HepG2 (cell line): Measurements from ENCODE around the gene CCDC117. TPM values are rescaled to one million over a fixed set of nuclear protein-coding genes. Genes with fewer than 3 reads are reported as not detected.

Experiments used
- ADNP ChIP-seq: sonication (generic); formaldehyde crosslinking; IDR thresholded peaks from 2 replicates; pipeline ENCODE4 v1.4.0; 2020; ENCODE audit warnings: missing genetic modification reagents
- CBX1 ChIP-seq: IDR thresholded peaks from one replicate; pipeline ENCODE4 v1.6.1; 2016; ENCODE audit warnings: antibody characterized with exemption, low read depth
- CHD2 ChIP-seq: IDR thresholded peaks from 2 replicates; pipeline ENCODE4 v1.6.1; 2011; ENCODE audit warnings: low read depth, low read length, improper control_type of control experiment
- HDAC1 ChIP-seq: sonication (generic); formaldehyde crosslinking; IDR thresholded peaks from 2 replicates; pipeline ENCODE4 v1.5.1; 2020; ENCODE audit warnings: mild to moderate bottlenecking, missing genetic modification reagents
- HNRNPH1 ChIP-seq: fragments of 200-400 bp; formaldehyde crosslinking; optimal IDR thresholded peaks from 2 replicates; pipeline ENCODE3; 2017; ENCODE audit warnings: mild to moderate bottlenecking, low read depth, low read length
- KLF13 ChIP-seq: sonication (generic); formaldehyde crosslinking; IDR thresholded peaks from 2 replicates; pipeline ENCODE4 v1.4.0; 2020; ENCODE audit warnings: mild to moderate bottlenecking, missing genetic modification reagents
- KLF15 ChIP-seq: sonication (generic); formaldehyde crosslinking; IDR thresholded peaks from 2 replicates; pipeline ENCODE4 v1.8.1; 2023; ENCODE audit warnings: borderline replicate concordance, mild to moderate bottlenecking, inconsistent platforms, missing genetic modification reagents, mixed read lengths
- NRL ChIP-seq: sonication (generic); formaldehyde crosslinking; IDR thresholded peaks from 2 replicates; pipeline ENCODE4 v1.5.0; 2020; ENCODE audit warnings: missing genetic modification reagents, mild to moderate bottlenecking, moderate library complexity, borderline replicate concordance
- PPARG ChIP-seq: conservative IDR thresholded peaks from 2 replicates; pipeline ENCODE4 v1.6.1; 2016; ENCODE audit warnings: missing biosample characterization, missing genetic modification reagents
- RBM39 ChIP-seq: fragments of 200-400 bp; formaldehyde crosslinking; IDR thresholded peaks from one replicate; pipeline ENCODE4 v1.6.1; 2018; ENCODE audit warnings: antibody characterized with exemption, mild to moderate bottlenecking, low read depth, low read length; ENCODE audit not compliant: poor library complexity, severe bottlenecking
- RCOR2 ChIP-seq: IDR thresholded peaks from 2 replicates; pipeline ENCODE4 v1.6.1; 2016; ENCODE audit warnings: missing biosample characterization, missing genetic modification reagents
- ZBTB21 ChIP-seq: sonication (generic); formaldehyde crosslinking; IDR thresholded peaks from 2 replicates; pipeline ENCODE4 v1.4.0; 2020; ENCODE audit warnings: missing genetic modification reagents
- ZFYVE20 ChIP-seq: sonication (generic); formaldehyde crosslinking; IDR thresholded peaks from 2 replicates; pipeline ENCODE4 v1.8.0; 2023; ENCODE audit warnings: low read depth, mild to moderate bottlenecking, moderate library complexity, missing genetic modification reagents, borderline replicate concordance
- ZNF367 ChIP-seq: sonication (generic); formaldehyde crosslinking; IDR thresholded peaks from 2 replicates; pipeline ENCODE4 v1.4.0; 2020; ENCODE audit warnings: missing genetic modification reagents, borderline replicate concordance
- ZNF484 ChIP-seq: sonication (generic); formaldehyde crosslinking; IDR thresholded peaks from 2 replicates; pipeline ENCODE4 v1.5.1; 2020; ENCODE audit warnings: mild to moderate bottlenecking, low read depth, missing genetic modification reagents, borderline replicate concordance
- ZNF549 ChIP-seq: sonication (generic); formaldehyde crosslinking; IDR thresholded peaks from 2 replicates; pipeline ENCODE4 v1.5.0; 2020; ENCODE audit warnings: missing genetic modification reagents
- ZNF607 ChIP-seq: sonication (generic); formaldehyde crosslinking; IDR thresholded peaks from 2 replicates; pipeline ENCODE4 v1.5.1; 2020; ENCODE audit warnings: missing genetic modification reagents, mild to moderate bottlenecking, borderline replicate concordance
- ZNF619 ChIP-seq: sonication (generic); formaldehyde crosslinking; IDR thresholded peaks from 2 replicates; pipeline ENCODE4 v1.4.0; 2020; ENCODE audit warnings: mild to moderate bottlenecking, missing genetic modification reagents
- ZNF720 ChIP-seq: sonication (generic); formaldehyde crosslinking; IDR thresholded peaks from 2 replicates; pipeline ENCODE4 v1.4.0; 2020; ENCODE audit warnings: missing genetic modification reagents
- ZNF775 ChIP-seq: sonication (generic); formaldehyde crosslinking; IDR thresholded peaks from 2 replicates; pipeline ENCODE4 v1.4.0; 2020; ENCODE audit warnings: missing genetic modification reagents, mild to moderate bottlenecking, moderate library complexity, borderline replicate concordance
- ZNF883 ChIP-seq: sonication (generic); formaldehyde crosslinking; IDR thresholded peaks from 2 replicates; pipeline ENCODE4 v1.5.1; 2020; ENCODE audit warnings: mild to moderate bottlenecking, missing genetic modification reagents; ENCODE audit errors: not compliant biosample characterization
- polyA plus RNA-seq, 8 experiments: library from polyadenylated mRNA; depleted of rRNA in 3 of 8; stranded (reverse) in 7 of 8; unstranded in 1 of 8; fragments of >200 nt; fragmentation: Illumina TruSeq in 4 of 8; extraction: Trizol in 4 of 8; gene quantifications; 2 replicates each; pipeline versions ENCODE4 v1.2.1 to v1.2.3, GENCODE V29; 2011 to 2016; ENCODE audit warnings: low read depth in 4 of 8, missing spikeins in 1 of 8, mixed read lengths in 1 of 8; ENCODE audit not compliant: insufficient read depth in 1 of 8
- total RNA-seq, 5 experiments: library from RNA; depleted of rRNA; stranded (reverse); fragments of >200 nt; fragmentation: Illumina TruSeq; extraction: Trizol; gene quantifications; 2 replicates each; pipeline ENCODE4 v1.2.3, GENCODE V29; 2016; ENCODE audit warnings: low read depth in 1 of 5
- TF ChIP-seq, protein P1 (sequence below): sonication (generic); formaldehyde crosslinking; IDR thresholded peaks from 2 replicates; pipeline ENCODE4 v1.4.0; 2020; ENCODE audit warnings: missing genetic modification reagents
- TF ChIP-seq, protein P2 (sequence below): sonication (generic); formaldehyde crosslinking; IDR thresholded peaks from 2 replicates; pipeline ENCODE4 v1.8.0; 2022; ENCODE audit warnings: missing genetic modification reagents, low read depth, mild to moderate bottlenecking, borderline replicate concordance
- TF ChIP-seq, protein P3 (sequence below): sonication (generic); formaldehyde crosslinking; IDR thresholded peaks from 2 replicates; pipeline ENCODE4 v1.4.0; 2020; ENCODE audit warnings: missing genetic modification reagents
- TF ChIP-seq, protein P4 (sequence below): IDR thresholded peaks from 2 replicates; pipeline ENCODE4 v1.6.1; 2016; ENCODE audit warnings: missing biosample characterization, missing genetic modification reagents, low read depth
- TF ChIP-seq, protein P5 (sequence below): sonication (generic); formaldehyde crosslinking; IDR thresholded peaks from 2 replicates; pipeline ENCODE4 v1.4.0; 2020; ENCODE audit warnings: missing genetic modification reagents

The CCDC117 gene
- total and polyA plus RNA-seq, 2 of the 13 experiments (the other 11 are each of a cell fraction or from before 2014, with no cell fraction given) = 12.6 to 34.2 TPM

DNA sequence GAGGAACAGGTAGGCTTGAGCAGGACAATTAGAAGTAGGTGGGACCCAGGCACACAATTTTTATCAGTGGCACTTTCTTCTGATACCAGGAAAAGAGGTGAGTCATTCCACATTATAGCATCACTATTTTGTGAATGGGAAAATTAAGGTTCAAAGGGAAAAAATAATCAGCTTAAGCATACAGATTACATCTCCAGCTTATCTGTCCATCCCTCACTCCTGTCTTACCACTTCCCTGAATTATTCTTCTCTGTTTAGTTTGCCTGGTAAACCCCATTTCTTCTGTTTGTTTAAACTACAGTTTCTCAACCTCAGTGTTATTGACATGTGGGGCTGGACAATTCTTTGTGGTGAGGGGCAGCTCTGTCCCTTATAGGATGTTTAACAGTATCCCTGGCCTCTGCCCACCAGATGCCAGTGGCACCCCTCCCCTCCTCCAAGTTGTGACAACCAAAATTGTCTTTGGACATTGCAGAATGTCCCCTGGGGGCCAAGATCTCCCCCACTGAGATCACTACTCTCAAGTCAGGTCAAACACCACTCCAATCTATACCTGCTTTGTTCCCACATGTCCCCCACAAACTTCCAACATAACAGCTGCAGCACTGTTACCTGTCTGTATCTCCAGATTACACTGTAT lies 36.3 kb downstream of the CCDC117 start (continued):
- TF ChIP-seq HNRNPH1 = no peak
- no peak for TF ChIP-seq ZNF775
- TF ChIP-seq ZNF549 = no peak
- no peak for TF ChIP-seq ZNF367 (CRISPR knock-in tag)
- no peak for TF ChIP-seq KLF13 (CRISPR knock-in tag)
- TF ChIP-seq NRL (CRISPR knock-in tag) = no peak
- no peak for TF ChIP-seq ZNF883 (CRISPR knock-in tag)
- no peak for TF ChIP-seq RBM39
- TF ChIP-seq RCOR2 = no peak
- TF ChIP-seq PPARG (CRISPR knock-in tag) = peak; percentile 81
- no peak for TF ChIP-seq ADNP (CRISPR knock-in tag)
- TF ChIP-seq, protein P1, sequence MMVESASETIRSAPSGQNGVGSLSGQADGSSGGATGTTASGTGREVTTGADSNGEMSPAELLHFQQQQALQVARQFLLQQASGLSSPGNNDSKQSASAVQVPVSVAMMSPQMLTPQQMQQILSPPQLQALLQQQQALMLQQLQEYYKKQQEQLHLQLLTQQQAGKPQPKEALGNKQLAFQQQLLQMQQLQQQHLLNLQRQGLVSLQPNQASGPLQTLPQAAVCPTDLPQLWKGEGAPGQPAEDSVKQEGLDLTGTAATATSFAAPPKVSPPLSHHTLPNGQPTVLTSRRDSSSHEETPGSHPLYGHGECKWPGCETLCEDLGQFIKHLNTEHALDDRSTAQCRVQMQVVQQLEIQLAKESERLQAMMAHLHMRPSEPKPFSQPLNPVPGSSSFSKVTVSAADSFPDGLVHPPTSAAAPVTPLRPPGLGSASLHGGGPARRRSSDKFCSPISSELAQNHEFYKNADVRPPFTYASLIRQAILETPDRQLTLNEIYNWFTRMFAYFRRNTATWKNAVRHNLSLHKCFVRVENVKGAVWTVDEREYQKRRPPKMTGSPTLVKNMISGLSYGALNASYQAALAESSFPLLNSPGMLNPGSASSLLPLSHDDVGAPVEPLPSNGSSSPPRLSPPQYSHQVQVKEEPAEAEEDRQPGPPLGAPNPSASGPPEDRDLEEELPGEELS (CRISPR knock-in tag) = peak; percentile 91
- TF ChIP-seq, protein P2, sequence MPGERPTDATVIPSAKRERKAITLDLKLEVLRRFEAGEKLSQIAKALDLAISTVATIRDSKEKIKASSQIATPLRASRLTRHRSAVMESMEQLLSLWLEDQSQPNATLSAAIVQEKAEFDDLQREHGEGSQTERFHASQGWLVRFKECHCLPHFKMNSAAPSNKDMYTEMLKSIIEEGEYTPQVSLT (CRISPR knock-in tag) = no peak
- TF ChIP-seq ZNF607 (CRISPR knock-in tag) = no peak
- TF ChIP-seq, protein P3, sequence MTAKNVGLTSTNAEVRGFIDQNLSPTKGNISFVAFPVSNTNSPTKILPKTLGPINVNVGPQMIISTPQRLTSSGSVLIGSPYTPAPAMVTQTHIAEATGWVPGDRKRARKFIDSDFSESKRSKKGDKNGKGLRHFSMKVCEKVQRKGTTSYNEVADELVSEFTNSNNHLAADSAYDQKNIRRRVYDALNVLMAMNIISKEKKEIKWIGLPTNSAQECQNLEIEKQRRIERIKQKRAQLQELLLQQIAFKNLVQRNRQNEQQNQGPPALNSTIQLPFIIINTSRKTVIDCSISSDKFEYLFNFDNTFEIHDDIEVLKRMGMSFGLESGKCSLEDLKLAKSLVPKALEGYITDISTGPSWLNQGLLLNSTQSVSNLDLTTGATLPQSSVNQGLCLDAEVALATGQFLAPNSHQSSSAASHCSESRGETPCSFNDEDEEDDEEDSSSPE (CRISPR knock-in tag) = no peak
- TF ChIP-seq CHD2 = no peak
- TF ChIP-seq HDAC1 (CRISPR knock-in tag) = no peak; the same call in 1 of the 2 replicates
- no peak for TF ChIP-seq CBX1
- TF ChIP-seq, protein P4, sequence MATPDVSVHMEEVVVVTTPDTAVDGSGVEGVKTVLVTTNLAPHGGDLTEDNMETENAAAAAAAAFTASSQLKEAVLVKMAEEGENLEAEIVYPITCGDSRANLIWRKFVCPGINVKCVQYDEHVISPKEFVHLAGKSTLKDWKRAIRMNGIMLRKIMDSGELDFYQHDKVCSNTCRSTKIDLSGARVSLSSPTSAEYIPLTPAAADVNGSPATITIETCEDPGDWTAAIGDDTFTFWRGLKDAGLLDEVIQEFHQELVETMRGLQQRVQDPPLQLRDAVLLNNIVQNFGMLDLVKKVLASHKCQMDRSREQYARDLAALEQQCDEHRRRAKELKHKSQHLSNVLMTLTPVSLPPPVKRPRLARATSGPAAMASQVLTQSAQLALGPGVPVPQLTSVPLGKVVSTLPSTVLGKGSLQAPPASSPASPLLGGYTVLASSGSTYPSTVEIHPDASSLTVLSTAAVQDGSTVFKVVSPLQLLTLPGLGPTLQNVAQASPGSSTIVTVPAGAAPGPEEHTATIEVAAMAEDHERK = no peak
- no peak for TF ChIP-seq ZBTB21 (CRISPR knock-in tag)
- TF ChIP-seq, protein P5, sequence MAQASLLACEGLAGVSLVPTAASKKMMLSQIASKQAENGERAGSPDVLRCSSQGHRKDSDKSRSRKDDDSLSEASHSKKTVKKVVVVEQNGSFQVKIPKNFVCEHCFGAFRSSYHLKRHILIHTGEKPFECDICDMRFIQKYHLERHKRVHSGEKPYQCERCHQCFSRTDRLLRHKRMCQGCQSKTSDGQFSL = no peak
- no peak for TF ChIP-seq ZNF619 (CRISPR knock-in tag)
- no peak; the same call in 1 of the 2 replicates for TF ChIP-seq KLF15 (CRISPR knock-in tag)
- TF ChIP-seq ZNF720 (CRISPR knock-in tag) = no peak
- TF ChIP-seq ZNF484 = no peak
- no peak for TF ChIP-seq ZFYVE20 (CRISPR knock-in tag)
